ENCODE results near the gene ISOC1. TPM values are rescaled to one million over a fixed set of nuclear protein-coding genes. Genes with fewer than 3 reads are reported as not detected.

ISOC1 gene
- total RNA-seq, 2 donors from 2014 or later = 23.4 to 25.9 TPM

DNA sequence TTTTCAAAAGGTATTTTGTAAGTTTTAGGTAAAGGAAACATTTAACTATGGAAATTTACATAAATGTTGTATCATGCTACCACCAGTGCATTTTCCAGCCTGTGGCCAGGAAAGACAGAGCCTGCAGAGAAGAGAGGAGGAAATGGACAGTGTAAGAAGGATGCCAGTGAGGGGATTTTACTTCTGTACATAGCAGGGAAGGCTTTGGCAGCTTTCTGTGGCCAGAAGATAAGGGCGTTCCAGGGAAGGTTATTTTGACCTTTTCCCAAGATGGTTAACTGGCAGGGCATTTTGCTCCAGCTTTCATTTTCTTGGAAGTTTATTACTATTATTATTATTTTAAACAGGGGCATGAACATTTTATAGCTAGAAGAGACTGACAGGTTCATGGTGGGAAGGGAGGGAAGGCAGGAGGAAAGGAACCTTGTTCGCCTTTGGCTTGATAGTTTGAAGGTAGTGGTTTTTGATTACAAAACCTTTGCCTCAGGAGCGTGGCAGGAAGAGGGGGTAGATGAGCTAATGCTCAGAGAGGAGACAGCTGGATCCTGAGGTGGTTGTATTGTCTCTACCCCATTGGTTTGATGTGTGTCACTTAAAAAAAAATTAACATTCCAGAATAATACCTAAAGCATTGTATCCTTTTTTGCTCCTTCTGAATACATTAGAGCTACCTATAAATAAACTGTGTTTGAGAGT is 4.1 kb downstream of the ISOC1 start:
- 32% methylated on average over 3 of the region's 3 CpGs for WGBS, 2 donors
- Histone ChIP-seq H3K4me3 (no peak overlapping the region), H3K27me3 (no peaks in the 10 kb centered on the region), H3K4me1 (peaks cover 30% of the 10 kb centered on the region), H3K27ac (no peak overlapping the region), H3K9me3 (no peaks in the 10 kb centered on the region), H3K36me3 (replicated peaks in 1 of 2; ENCODE audit: insufficient read depth in 1 of 2, low read depth in 2 of 2) (no peaks in the 10 kb centered on the region)
- no peak for ATAC-seq
- intact Hi-C loops (cut with DNase I) = no loop called here
- no peak for DNase-seq
- TF ChIP-seq POLR2A (IDR thresholded peaks at IDR 0.05) = no peak
- no peak for TF ChIP-seq CTCF (IDR thresholded peaks at IDR 0.05)

- Histone ChIP-seq H3K36me3 (replicated peaks in 1 of 2; ENCODE audit: insufficient read depth in 1 of 2, low read depth in 2 of 2) (no peaks in the 10 kb centered on the region), H3K27ac (no peak overlapping the region), H3K4me3 (no peak overlapping the region), H3K27me3 (no peaks in the 10 kb centered on the region), H3K4me1 (peaks cover 30% of the 10 kb centered on the region), H3K9me3 (no peaks in the 10 kb centered on the region)
- intact Hi-C loops (cut with DNase I) = no loop called here
- TF ChIP-seq POLR2A (IDR thresholded peaks at IDR 0.05) (no peak), CTCF (IDR thresholded peaks at IDR 0.05) (no peak)
- no peak for DNase-seq
- 27 to 68% methylated on average over 1 of the region's 1 CpG for WGBS, 2 donors
- no peak for ATAC-seq
Observed at GRCh38 chr5:129099184-129099569, 4.6 kb downstream of the ISOC1 start.

GRCh38 chr5:129101794-129102193 is 7.2 kb downstream of the ISOC1 start:
- intact Hi-C loops (cut with DNase I) = no loop called here
- H3K27ac ChIP-seq = no peak overlapping the region
- no peak for DNase-seq
- 64% methylated on average over 2 of the region's 2 CpGs for WGBS, 2 donors
- H3K4me1 ChIP-seq = peaks cover 23% of the 10 kb centered on the region
- no peaks in the 10 kb centered on the region for H3K36me3 ChIP-seq (replicated peaks in 1 of 2; ENCODE audit: insufficient read depth in 1 of 2, low read depth in 2 of 2)
- no peak for TF ChIP-seq POLR2A (IDR thresholded peaks at IDR 0.05)
- no peak overlapping the region for H3K4me3 ChIP-seq
- H3K27me3 ChIP-seq = no peaks in the 10 kb centered on the region
- H3K9me3 ChIP-seq = no peaks in the 10 kb centered on the region
- peak; percentile 6 for ATAC-seq

GRCh38 chr5:129103397-129103796 is 8.8 kb downstream of the ISOC1 start:
- ATAC-seq = no peak
- Histone ChIP-seq H3K36me3 (replicated peaks in 1 of 2; ENCODE audit: insufficient read depth in 1 of 2, low read depth in 2 of 2) (peaks cover 0 to 5% of the 10 kb centered on the region in 2 donors), H3K27ac (no peak overlapping the region), H3K4me1 (peaks cover 10% of the 10 kb centered on the region), H3K9me3 (no peaks in the 10 kb centered on the region), H3K27me3 (no peaks in the 10 kb centered on the region), H3K4me3 (no peak overlapping the region)
- TF ChIP-seq CTCF (IDR thresholded peaks at IDR 0.05) (no peak), POLR2A (IDR thresholded peaks at IDR 0.05) (no peak)
- intact Hi-C loops (cut with DNase I) = no loop called here
- no peak for DNase-seq

DNA sequence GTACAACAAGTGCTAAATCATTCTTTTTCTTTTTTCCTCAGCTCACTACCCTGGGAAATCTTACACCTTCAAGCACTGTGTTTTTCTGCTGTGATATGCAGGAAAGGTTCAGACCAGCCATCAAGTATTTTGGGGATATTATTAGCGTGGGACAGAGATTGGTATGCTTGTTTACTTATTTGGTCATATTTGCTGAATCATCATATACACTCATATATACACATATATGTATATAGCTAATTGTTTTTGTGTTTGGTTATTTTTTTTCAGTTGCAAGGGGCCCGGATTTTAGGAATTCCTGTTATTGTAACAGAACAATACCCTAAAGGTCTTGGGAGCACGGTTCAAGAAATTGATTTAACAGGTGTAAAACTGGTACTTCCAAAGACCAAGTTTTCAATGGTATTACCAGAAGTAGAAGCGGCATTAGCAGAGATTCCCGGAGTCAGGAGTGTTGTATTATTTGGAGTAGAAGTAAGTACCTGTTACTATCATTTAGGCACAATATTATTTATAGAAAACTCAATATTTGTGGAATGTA is 10.4 kb downstream of the ISOC1 start:
- TF ChIP-seq CTCF (IDR thresholded peaks at IDR 0.05) (no peak), POLR2A (IDR thresholded peaks at IDR 0.05) (no peak)
- ATAC-seq = no peak
- Histone ChIP-seq H3K4me1 (no peaks in the 10 kb centered on the region), H3K4me3 (no peak overlapping the region), H3K9me3 (no peaks in the 10 kb centered on the region), H3K27ac (no peak overlapping the region), H3K27me3 (no peaks in the 10 kb centered on the region), H3K36me3 (replicated peaks in 1 of 2; ENCODE audit: insufficient read depth in 1 of 2, low read depth in 2 of 2) (peaks cover 0 to 5% of the 10 kb centered on the region in 2 donors)
- WGBS, 2 donors = 81 to 88% methylated on average over 5 of the region's 5 CpGs
- intact Hi-C loops (cut with DNase I) = no loop called here
- DNase-seq = no peak
